GM18870 (cell line): ENCODE results near the gene HES7.

Experiments
- ATAC-seq: cut with Tn5 transposase; IDR thresholded peaks from one replicate; pipeline ENCODE4 v1.9.1; 2021; ENCODE audit warnings: moderate library complexity; ENCODE audit not compliant: unreplicated experiment

HES7 gene

GRCh38 chr17:8074554-8074953 is 49.4 kb downstream of the HES7 start:
- no peak for ATAC-seq

GRCh38 chr17:8073627-8074484 is 50.0 kb downstream of the HES7 start:
- no peak for ATAC-seq

GRCh38 chr17:8072729-8073461 is 51.0 kb downstream of the HES7 start:
- ATAC-seq = no peak

- ATAC-seq = no peak
These were observed 51.6 kb downstream of the HES7 start for GRCh38 chr17:8072341-8072728.

GRCh38 chr17:8071496-8071895 is 52.4 kb downstream of the HES7 start:
- no peak for ATAC-seq
